ENCODE data around the gene PRSS1.

DNA sequence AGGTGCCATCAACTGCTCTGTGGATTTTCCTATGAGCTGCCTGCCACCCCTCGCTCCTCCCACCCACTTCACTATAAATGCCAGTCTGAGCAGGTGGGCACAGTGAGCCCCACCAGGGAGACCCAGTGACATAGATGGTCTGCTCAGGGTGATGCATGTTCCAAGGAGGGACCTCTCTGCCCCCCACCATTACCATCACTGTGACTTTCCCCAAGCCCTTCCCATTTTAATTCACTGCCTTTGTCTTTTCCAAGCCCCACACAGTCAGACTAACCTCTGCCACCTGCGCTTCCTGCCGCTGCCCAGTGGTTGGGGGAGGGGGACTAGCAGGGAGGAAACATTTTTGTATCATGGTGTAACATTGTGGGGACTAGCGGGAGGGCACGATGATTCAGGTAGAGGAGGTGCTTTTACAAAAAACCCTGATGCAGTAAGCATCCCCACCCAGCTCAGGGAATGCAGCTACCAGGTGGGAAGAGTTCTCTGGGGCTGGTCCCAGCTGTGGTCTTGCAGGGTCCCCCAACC, 46.1 kb downstream of the PRSS1 start:
- TF ChIP-seq CTCF (IDR thresholded peaks at IDR 0.05): no peak
- no peak for TF ChIP-seq POLR2A (IDR thresholded peaks at IDR 0.05)
- no peak for TF ChIP-seq EP300 (IDR thresholded peaks at IDR 0.05)
